G401 (cell line): ENCODE results near the gene BMP7. TPM values are rescaled to one million over a fixed set of nuclear protein-coding genes. Genes with fewer than 3 reads are reported as not detected.
"Not testable (repeated sequence)": the region's sequence is repeated elsewhere in the genome, so short reads cannot be mapped to it uniquely, and the experiment has no call there.

Source experiments
- DNase-seq: peaks from one replicate; pipeline ENCODE4 v3.0.0-alpha.2; 2015; ENCODE audit warnings: low spot score
- in situ Hi-C: cut with HindIII; loops from 2 replicates; pipeline ENCODE4 v1.10.0; 2016; ENCODE audit warnings: low sequenced_read_pairs, mixed read lengths
- total RNA-seq: library from RNA; depleted of rRNA; stranded (reverse); fragments of >200 nt; shearing (Covaris generic); gene quantifications from 2 replicates; pipeline ENCODE4 v1.2.3, GENCODE V29; 2014

BMP7 gene
- total RNA-seq, 1 experiment from 2014 or later: 81.3 TPM

DNA sequence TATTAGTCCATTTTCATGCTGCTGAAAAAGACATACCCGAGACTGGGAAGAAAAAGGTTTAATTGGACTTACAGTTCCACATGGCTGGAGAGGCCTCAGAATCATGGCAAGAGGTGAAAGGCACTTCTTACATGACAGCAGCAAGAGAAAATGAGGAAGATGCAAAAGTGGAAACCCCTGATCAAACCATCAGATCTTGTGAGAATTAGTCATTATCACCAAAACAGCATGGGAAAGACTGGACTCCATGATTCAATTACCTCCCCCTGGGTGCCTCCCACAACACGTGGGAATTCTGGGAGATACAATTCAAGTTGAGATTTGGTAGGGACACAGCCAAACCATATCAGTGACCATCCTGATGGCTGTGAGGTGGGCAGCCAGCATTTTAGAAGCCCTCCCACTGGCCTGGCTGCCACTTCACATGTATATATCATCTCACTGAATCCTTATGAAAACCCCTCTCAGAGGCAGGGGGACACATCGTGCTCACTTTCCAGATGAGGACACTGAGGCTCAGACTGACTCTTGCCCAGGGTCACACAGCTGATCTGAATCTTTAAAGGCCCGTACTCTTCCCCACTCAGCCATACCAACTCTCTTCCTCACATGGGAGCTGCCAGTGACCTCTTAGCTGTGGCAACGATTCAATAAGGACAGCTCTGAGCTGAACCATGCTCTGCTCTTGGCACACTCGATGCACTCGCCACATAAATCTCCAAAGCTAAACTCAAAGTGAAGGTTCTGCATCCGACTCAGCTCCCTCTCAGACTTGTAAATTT is 25.7 kb downstream of the BMP7 start:
- no peak for DNase-seq
- in situ Hi-C loops: no loop called here

DNA sequence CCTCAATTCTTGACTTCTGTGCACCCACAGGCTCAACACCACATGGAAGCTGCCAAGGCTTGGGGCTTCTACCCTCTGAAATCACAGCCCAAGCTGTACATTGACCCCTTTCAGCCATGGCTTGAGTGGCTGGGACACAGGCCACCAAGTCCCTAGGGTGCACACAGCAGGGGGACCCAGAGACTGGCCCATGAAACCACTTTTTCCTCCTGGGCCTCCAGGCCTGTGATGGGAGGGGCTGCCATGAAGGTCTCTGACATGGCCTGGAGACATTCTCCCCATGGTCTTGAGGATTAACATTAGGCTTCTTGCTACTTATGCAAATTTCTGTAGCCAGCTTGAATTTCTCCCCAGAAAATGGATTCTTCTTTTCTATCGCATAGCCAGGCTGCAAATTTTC is 26.7 kb downstream of the BMP7 start:
- in situ Hi-C loops, DNase-seq: not testable (repeated sequence)

DNA sequence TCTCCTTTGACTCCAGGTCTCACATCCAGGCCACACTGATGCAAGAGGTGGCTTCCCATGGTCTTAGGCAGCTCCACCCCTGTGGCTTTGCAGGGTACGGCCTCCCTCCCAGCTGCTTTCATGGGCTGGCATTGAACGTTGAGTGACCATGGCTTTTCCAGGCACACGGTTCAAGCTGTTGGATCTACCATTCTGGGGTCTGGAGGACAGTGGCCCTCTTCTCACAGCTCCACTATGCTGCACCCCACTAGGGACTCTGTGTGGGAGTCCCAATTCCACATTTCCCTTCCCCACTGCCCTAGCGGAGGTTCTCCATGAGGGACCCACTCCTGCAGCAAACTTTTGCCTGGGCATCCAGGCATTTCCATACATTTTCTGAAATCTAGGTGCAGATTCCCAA is 27.1 kb downstream of the BMP7 start:
- DNase-seq, in situ Hi-C loops: not testable (repeated sequence)

DNA sequence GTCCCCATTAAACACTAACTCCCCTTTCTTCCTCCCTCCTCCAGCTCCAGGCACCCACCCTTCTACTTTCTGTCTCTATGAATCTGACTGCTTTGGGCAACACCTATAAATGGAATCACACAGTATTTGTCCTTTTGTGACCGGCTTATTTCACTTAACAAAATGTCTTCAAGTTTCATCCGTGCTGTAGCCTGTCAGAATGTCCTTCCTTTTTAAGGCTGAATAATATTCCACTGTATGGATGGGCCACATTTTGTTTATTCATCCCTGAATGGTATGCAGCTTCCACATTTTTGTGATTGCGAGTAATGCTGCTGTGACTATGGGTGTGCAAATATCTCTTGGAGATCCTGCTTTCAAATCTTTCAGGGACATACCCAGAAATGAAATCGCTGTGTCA is 28.4 kb downstream of the BMP7 start:
- DNase-seq: no peak
- in situ Hi-C loops: no loop called here

DNA sequence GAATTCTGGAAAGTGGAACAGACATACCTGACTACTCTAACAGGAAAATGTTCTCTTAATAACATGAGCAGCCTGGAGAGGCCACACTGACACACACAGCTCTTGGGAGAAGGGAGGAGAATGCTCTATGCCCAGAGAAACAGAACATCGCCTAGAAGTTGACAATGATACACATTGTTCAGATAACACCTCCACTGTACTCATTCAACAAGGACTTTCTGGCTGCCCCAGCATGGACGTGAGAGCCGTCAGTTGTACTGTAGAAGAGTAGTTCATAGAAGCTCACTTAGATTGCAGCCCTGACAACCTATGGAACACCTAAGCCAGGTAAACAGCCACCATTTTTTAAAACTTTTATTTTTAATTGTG is 28.9 kb downstream of the BMP7 start:
- no peak for DNase-seq
- in situ Hi-C loops: no loop called here

DNA sequence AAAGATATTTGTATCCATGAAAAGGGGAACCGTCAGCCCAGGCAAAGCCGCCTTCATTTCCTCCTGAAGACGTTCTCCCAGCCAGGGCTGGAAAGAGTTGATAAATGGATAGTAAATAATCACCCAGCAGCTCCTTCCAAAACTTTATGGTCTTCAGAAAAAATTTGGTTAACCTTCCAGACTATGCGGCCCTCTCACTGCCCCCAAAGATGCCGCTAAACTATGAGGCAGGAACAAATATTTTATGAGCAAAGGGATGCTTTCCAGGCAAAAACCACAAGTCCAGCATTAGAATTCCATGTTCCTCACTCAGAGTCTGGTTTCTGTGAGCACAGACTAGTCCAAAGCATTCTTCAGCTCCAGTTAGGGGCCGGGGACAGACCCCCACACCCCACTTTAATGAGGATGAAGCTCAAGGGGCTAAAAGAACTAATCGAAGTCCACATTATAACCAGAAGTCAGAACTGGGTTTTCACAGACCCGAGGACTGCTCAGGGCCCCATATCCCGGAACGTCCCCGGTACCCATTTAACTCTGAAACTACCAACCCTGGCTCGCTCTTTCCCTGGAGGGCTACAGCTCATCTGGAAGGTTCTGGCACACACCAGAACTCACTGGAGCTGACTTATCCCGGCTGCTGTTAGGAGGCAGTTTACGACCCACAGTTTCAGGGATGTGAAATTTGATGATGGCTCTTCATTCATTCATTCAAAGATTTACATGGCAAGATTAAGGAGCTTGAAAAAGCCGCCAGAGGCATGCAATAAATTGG is 29.4 kb downstream of the BMP7 start:
- DNase-seq: no peak
- in situ Hi-C loops: no loop called here

DNA sequence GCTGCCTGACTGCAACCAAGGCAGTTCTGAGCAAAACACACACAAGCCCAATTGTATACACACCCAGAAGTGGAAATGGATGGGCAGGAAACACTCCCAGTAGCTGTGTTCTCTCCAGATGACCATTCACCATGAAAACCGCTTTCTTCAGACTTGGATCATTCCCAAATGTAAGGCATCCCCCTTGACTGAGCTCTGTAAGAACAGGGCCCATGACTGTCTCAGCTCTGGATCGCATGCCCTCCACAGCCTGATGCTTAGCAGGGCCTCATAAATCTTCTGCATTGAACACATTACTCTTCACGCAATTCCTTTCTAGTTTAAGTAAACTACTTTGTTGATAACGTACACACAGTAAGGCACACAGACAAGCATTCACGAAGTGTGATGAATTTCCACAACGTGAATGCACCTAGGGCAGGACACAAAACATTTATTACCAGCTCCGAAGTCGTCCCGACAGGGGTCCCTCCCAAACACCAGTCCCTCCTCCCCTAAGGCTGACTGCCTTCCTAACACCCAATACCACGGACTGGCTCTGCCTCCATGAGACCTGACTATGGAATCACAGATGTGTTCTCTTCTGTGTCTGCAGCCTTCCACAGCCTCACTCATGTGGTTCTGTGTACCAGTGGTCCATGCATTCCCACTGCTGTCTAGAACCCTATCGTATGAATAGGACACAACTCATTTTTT is 31.7 kb downstream of the BMP7 start:
- in situ Hi-C loops: no loop called here
- no peak for DNase-seq

DNA sequence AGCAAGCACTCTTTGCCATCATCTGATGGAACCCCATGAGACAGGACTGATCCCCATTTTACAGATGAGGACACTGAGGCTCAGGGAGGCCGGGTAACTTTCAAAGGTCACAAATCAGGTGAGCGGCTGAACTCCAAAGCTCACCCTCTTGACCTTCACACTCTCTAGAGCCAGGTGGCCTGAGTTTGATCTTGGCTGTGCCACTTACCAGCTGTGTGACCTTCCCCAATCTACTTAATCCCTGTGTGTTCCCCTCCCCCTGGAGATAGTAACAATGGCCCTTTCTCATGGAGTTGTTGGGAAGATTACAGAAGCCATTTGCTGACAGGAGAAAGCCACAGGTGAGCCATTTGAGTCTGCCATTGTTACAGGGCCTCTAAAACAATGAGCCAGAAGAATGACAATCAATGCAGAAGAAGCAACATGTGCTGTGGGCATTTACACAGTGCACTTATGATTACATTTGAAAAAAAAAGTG is 34.5 kb downstream of the BMP7 start:
- in situ Hi-C loops: no loop called here
- no peak for DNase-seq

DNA sequence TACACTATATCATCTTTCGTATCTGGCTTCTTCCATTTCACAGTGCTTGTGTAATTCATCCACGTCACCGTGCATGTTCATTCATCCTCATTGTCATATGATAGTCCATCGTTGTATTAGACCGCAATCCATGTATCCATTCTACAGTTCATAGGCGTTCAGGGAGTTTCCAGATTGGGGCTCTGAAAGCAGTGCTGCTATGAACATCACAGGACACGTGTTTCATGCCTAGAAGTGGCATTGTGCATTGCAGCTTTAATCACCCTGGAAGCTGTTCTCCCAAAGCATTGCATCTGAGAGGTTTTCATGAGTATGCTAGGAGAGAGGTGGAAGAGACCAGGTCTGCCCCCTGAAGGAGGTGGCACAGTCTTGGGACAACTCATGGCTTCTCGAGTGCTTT is 35.3 kb downstream of the BMP7 start:
- DNase-seq: no peak
- in situ Hi-C loops: no loop called here

DNA sequence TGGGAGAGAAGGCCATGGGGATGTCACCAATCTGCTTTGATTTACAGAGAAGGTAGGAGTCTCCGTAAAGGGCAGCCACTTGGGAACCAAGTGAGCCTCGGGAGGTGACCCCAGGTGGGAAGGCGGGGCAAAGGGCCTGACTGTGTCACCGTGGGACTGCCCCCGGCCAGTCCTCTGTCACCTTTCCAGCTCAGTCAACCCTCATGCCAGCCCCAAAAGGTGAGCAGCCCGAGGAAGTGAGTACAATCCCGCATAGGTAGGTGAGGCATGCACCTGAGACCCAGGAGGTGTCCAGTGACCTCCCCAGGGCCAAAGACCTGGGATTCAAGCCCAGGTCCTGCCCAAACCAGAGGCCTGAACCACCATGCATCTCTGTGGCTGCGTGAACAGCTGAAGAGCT is 36.2 kb downstream of the BMP7 start:
- in situ Hi-C loops: no loop called here
- DNase-seq: no peak

DNA sequence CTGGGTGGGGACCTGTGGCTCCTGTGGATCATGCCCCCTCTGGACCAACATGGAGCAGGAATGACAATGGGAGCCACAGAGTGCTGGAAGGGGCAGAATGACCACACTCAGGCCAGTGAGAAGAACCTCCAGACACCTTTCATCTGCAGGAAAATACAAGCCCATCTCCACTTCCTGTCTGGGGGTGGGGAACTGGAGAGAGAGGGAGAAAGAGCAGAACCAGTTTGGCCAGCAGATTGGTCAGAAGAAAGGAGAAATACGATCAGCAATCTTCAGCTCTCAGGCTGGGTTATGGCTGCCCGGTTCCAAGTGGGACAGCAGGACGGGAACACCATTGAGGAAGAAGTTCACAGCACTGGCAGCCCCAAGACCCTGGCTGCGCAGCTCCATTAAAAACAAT is 37.0 kb downstream of the BMP7 start:
- in situ Hi-C loops: no loop called here
- no peak for DNase-seq

DNA sequence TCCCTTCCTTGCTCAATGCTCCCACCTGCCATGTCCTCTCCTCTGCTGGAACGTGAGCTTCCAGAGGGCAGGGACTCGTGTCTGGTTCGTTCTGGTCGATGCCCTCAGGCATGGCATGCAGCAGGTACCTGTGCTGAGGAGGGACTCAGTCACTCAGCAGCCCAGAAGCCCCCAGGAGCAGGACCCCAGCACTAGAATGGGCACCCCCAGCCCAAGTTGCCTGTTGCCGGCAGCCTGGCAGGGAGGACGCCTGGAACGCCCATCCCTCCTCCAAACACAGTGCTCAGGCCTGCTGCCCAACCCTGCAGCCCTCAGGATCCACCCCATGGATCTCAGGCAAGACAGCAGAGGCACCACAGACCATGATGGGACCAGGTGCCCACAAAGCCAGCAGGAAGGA is 40.6 kb downstream of the BMP7 start:
- DNase-seq: no peak
- in situ Hi-C loops: no loop called here

DNA sequence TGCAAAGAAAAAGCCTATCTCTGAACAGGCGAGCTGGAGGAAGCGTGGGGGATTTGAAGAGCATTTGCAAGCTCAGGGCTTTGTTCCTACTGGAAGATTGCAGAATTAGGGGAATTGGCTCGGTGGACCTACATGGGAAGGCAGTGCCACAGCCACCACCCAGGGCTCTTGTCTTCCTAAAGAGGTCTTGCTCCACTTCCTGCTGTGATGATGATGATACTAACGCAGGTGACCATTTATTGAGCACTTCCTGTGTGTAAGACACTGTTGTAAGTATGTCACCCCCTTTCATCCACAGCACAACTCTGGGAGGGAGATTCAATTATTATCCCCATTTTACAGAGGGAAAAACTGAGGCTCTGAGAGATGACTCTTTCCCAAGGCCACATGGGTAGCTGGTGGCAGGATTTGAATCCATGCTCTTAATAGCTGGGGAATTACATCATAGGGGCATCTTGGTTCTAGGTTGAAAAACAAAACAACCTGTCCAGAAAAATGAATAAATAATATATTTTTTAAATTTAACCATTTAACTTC is 41.2 kb downstream of the BMP7 start:
- DNase-seq: no peak
- in situ Hi-C loops: no loop called here

DNA sequence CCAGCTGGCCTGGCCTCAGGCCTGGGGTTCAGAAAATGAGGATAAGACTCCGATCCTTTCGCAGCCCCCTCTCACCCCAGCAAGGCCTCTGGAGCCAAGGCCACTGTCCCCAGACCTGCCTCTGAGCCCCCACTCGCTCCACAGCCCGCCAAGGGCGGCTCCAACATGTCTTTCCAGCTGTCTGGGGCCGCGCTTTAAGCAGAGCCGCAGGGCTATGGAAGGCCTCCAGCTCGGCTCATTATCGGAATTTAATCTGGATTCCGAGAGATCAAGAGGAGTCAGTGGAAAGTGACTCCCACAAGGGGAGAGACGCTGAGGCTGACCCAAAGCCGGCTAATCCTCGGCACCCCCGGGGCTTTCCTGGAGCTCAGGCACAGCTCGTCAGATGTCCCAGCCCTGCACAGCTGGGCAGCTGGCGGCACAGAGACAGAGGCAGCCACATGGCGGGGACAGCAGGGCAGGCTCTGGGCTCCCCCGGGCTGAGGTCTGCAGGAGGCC is 41.8 kb downstream of the BMP7 start:
- in situ Hi-C loops: no loop called here
- DNase-seq: no peak

DNA sequence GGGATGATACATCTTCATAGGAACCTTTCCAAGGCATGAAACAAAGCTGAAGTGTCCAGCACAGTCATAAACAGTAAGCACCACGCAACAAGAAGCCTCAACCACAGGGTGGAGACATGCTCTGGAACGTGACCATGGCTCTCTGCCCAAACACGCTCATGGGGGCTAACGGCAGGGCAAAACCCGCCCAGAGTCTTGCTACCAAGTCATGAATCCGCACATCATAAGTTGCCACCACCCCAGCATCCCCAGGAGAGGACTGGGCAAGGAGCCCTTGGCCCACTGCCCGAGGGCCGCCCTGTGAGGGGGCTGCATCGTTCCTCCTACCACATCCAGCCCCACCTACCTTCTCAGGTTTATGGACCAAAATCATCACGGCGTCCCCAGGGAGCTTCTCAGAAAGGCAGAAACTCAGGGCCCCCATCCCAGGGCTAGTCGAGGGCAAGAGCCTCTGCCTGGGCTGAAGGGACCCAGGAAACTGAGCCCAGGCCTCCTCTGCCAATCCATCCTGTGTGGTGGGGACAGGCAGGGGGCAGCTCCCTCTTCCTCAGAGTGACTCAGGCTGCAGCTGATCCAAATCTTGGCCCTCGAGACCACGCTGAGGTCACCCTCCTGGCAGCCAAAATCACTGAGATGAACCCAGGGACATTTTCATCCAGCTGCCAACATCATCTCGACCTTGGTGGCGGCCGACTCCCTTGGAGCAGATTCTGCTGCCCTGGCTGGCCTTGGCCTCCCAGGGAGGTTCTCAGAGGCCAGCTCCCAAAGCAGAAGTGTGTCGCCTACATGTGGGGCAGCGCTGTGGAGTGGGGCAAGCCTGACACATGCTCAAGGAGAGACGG is 42.6 kb downstream of the BMP7 start:
- no peak for DNase-seq
- in situ Hi-C loops: no loop called here

DNA sequence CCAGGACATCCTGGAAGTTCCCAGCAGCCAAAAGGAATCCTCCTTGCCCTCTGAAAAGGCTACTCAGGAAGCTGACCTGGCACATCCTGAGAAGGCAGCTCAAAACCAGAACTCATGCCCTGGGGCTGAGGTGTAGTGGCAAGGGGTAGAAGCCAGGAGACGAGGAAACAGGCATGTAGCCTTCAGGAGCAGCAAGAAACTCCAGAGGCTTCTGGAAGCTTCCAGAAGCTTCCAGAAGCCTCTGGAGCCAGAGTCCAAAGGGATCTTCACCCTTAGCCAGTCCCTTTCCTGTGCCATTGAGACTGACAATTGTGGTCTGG is 43.9 kb downstream of the BMP7 start:
- in situ Hi-C loops: no loop called here

DNA sequence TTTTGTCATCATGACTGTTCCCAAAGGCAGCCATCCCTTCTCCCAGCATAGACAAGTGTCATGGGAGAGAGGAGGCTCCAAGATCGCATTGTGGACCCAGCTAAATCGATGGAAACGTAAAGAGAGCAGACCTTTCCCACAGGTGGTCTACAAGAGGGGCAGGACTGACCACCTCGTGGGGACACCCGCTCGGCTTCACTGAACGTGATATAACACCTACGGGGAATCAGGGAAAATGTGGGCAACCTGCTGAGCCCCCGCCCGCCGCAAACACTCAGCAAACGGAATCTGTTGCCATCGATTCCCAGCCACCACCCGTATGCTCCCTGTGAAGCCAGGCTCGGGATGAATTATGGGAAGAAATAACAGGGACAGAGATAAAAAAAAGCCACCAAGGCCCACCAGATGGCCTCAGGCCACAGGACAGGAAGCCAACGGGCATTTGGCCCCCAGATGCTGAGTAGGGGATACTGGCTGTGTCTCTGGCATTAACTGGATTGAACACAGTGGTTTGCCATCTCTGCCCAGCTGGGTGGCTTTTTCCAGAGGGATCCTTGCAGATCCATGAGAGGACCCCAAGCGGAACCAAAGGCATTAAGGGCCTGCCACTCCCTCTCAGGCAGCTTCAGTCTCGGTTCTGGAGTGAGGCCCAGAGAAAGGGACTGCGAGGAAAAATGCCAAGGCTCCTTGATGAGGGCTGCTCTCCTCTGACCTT is 44.4 kb downstream of the BMP7 start:
- no peak for DNase-seq
- in situ Hi-C loops: no loop called here

More for the DNA sequence above, 43.9 kb downstream of the BMP7 start:
- DNase-seq: no peak

DNA sequence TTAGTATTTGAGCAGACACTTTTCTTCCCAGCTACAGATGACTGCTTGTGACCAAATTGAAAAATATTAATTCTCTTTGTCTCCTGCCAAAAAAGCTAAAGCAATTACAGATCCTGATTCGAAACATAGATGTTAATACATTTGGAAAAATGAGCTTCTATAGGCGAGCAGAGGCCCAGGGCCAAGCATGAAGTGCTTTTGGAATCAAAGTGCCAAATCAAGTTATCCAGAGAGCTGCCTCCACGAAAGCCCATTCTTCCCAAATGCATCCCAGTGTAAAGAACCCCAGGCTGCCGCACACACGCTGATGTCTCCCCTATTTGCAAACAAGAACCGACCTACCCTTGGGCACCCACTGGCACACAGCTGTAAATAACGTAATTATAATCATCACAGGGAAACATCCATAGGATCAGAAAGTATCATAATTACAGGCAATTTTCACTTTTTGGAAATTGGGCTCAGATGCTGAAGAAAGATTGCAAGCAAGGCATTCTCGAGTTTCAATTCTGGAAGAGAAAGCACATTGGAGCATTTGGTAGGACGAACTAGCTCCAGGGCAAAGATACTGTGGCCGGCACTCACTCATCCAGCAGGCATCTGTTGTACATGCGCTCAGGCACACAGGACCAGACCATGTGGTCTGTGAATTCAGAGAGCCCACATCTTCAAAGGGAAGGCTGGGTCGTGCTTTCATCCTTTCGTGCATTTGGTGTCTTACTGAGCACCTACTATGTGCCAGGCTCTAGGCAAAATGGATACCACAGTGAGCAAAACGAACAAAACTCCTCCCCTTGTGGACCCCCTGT is 45.9 kb downstream of the BMP7 start:
- DNase-seq: no peak

More for the DNA sequence above, 45.9 kb downstream of the BMP7 start:
- in situ Hi-C loops: no loop called here
